H1 (cell line): ENCODE results near the gene STT3B. TPM values are rescaled to one million over a fixed set of nuclear protein-coding genes. Genes with fewer than 3 reads are reported as not detected.

Experiments used
- CTCF ChIA-PET: fragments of 300-600 bp; sonication (Branson Sonifier 250); formaldehyde crosslinking; loops from one replicate; lab custom pipeline; 2021; ENCODE audit not compliant: partially characterized antibody; lab: Charles Lee
- POLR2A ChIA-PET: fragments of 300-600 bp; sonication (Branson Sonifier 250); formaldehyde crosslinking; loops from one replicate; lab custom pipeline; 2021; ENCODE audit warnings: inconsistent platforms; ENCODE audit not compliant: partially characterized antibody; lab: Charles Lee
- DNase-seq, 2 experiments: peaks; one replicate each; pipeline versions ENCODE4 v3.0.0 to v3.0.0-alpha.2; 2010 to 2022; ENCODE audit warnings: low spot score in 2 of 2, low read depth in 1 of 2, mixed read lengths in 1 of 2
- FAIRE-seq: peaks from 2 replicates; lab custom pipeline; 2011; peaks lifted over from hg19 to GRCh38; lab: Jason Lieb, UNC
- H2AFZ ChIP-seq: 2 replicates; pipeline ENCODE4 v1.8.1; 2012; ENCODE audit warnings: low read length, inconsistent platforms
- H2AK5ac ChIP-seq: 2 replicates; pipeline ENCODE4 v1.6.1; 2013; ENCODE audit warnings: low read depth, low read length
- H2BK120ac ChIP-seq: replicated peaks from 2 replicates; pipeline ENCODE3; 2013; ENCODE audit warnings: low read depth, low read length, inconsistent platforms
- H2BK12ac ChIP-seq: 2 replicates; pipeline ENCODE4 v1.6.1; 2013; ENCODE audit warnings: low read depth, low read length
- H2BK15ac ChIP-seq: 2 replicates; pipeline ENCODE4 v1.6.1; 2013; ENCODE audit warnings: low read length
- H2BK20ac ChIP-seq: 2 replicates; pipeline ENCODE4 v1.6.1; 2013; ENCODE audit warnings: low read length
- H2BK5ac ChIP-seq: 2 replicates; pipeline ENCODE4 v1.6.1; 2013; ENCODE audit warnings: low read depth, low read length
- H3K14ac ChIP-seq: 2 replicates; pipeline ENCODE4 v1.6.1; 2013; ENCODE audit warnings: inconsistent platforms; ENCODE audit not compliant: insufficient read length
- H3K18ac ChIP-seq: 2 replicates; pipeline ENCODE4 v1.6.1; 2013; ENCODE audit warnings: low read length; ENCODE audit errors: extremely low read depth
- H3K23ac ChIP-seq: 2 replicates; pipeline ENCODE4 v1.6.1; 2013; ENCODE audit warnings: inconsistent platforms; ENCODE audit not compliant: insufficient read length
- H3K23me2 ChIP-seq: 2 replicates; pipeline ENCODE4 v1.6.1; 2013; ENCODE audit warnings: low read depth, low read length
- H3K27ac ChIP-seq: 2 replicates; pipeline ENCODE4 v1.6.1; 2011; ENCODE audit warnings: low read depth, low read length, inconsistent platforms
- H3K27me3 ChIP-seq, 4 experiments: replicated peaks in 1 of 4; 1 replicate in 1 of 4; 2 replicates in 3 of 4; pipeline versions ENCODE4 v1.6.1 to v1.8.1; 2011 to 2013; ENCODE audit warnings: low read length in 3 of 4, mild to moderate bottlenecking in 3 of 4, inconsistent platforms in 2 of 4, mixed read lengths in 2 of 4, moderate library complexity in 1 of 4; ENCODE audit not compliant: control insufficient read depth in 3 of 4, insufficient read depth in 3 of 4; ENCODE audit errors: extremely low read depth in 1 of 4
- H3K36me3 ChIP-seq, 4 experiments: 2 replicates each; pipeline versions ENCODE4 v1.6.1 to v1.8.1; 2011 to 2013; ENCODE audit warnings: mild to moderate bottlenecking in 4 of 4, low read length in 3 of 4, moderate library complexity in 2 of 4, control low read depth in 1 of 4, inconsistent platforms in 1 of 4; ENCODE audit not compliant: insufficient read depth in 4 of 4, control insufficient read depth in 2 of 4
- H3K4ac ChIP-seq: replicated peaks from 2 replicates; pipeline ENCODE3; 2013; ENCODE audit warnings: low read length, low read depth, mixed read lengths, inconsistent platforms; ENCODE audit not compliant: insufficient read length
- H3K4me1 ChIP-seq, 4 experiments: replicated peaks in 1 of 4; 1 replicate in 1 of 4; 2 replicates in 3 of 4; pipeline versions ENCODE4 v1.6.1 to v1.8.1; 2011 to 2013; ENCODE audit warnings: low read length in 3 of 4, inconsistent platforms in 2 of 4, mixed read lengths in 1 of 4; ENCODE audit not compliant: insufficient read depth in 4 of 4, control insufficient read depth in 3 of 4
- H3K4me2 ChIP-seq, 2 experiments: 2 replicates each; pipeline versions ENCODE4 v1.6.1 to v1.8.1; 2011 to 2013; ENCODE audit warnings: low read depth in 2 of 2, low read length in 2 of 2, control low read depth in 1 of 2, inconsistent platforms in 1 of 2, mild to moderate bottlenecking in 1 of 2; ENCODE audit not compliant: insufficient read depth in 1 of 2
- H3K4me3 ChIP-seq, 4 experiments: fragments of 200-600, 300-600 bp in 1 of 4; sonication (generic), shearing (Covaris generic), sonication (Bioruptor Twin) in 1 of 4; 2 replicates each; pipeline versions ENCODE4 v1.5.1 to v1.8.1; 2011 to 2016; ENCODE audit warnings: low read length in 4 of 4, low read depth in 3 of 4, control low read depth in 2 of 4, inconsistent platforms in 2 of 4, mild to moderate bottlenecking in 2 of 4, mixed read lengths in 1 of 4, moderate library complexity in 1 of 4; ENCODE audit not compliant: insufficient read depth in 2 of 4; ENCODE audit errors: extremely low read depth in 1 of 4
- H3K56ac ChIP-seq: replicated peaks from 2 replicates; pipeline ENCODE3; 2013; ENCODE audit warnings: low read depth, mild to moderate bottlenecking, mixed read lengths, low read length, inconsistent platforms; ENCODE audit not compliant: insufficient read length
- H3K79me1 ChIP-seq: 2 replicates; pipeline ENCODE4 v1.6.1; 2013; ENCODE audit warnings: low read depth, low read length, control low read depth
- H3K79me2 ChIP-seq, 2 experiments: 2 replicates each; pipeline versions ENCODE4 v1.6.1 to v1.8.1; 2012 to 2013; ENCODE audit warnings: low read length in 2 of 2, mild to moderate bottlenecking in 2 of 2, inconsistent platforms in 1 of 2; ENCODE audit not compliant: insufficient read depth in 2 of 2, control insufficient read depth in 1 of 2
- H3K9ac ChIP-seq, 4 experiments: replicated peaks in 1 of 4; 1 replicate in 1 of 4; 2 replicates in 3 of 4; pipeline versions ENCODE4 v1.6.1 to v1.8.1; 2011 to 2013; ENCODE audit warnings: low read depth in 3 of 4, low read length in 3 of 4, control low read depth in 2 of 4, mild to moderate bottlenecking in 2 of 4, moderate library complexity in 2 of 4, inconsistent platforms in 1 of 4; ENCODE audit errors: extremely low read depth in 1 of 4
- H3K9me3 ChIP-seq, 2 experiments: 2 replicates each; pipeline versions ENCODE4 v1.6.1 to v1.8.1; 2012 to 2013; ENCODE audit warnings: mild to moderate bottlenecking in 2 of 2, moderate library complexity in 2 of 2, control low read depth in 1 of 2, inconsistent platforms in 1 of 2, low read depth in 1 of 2, low read length in 1 of 2, mixed read lengths in 1 of 2; ENCODE audit not compliant: insufficient read depth in 2 of 2
- H4K20me1 ChIP-seq, 2 experiments: replicated peaks in 1 of 2; 2 replicates each; pipeline versions ENCODE3 to v1.8.1; 2011 to 2013; ENCODE audit warnings: inconsistent platforms in 2 of 2, low read length in 2 of 2, mild to moderate bottlenecking in 1 of 2; ENCODE audit not compliant: insufficient read depth in 2 of 2, control insufficient read depth in 1 of 2
- H4K5ac ChIP-seq: 2 replicates; pipeline ENCODE4 v1.6.1; 2013; ENCODE audit warnings: low read length, low read depth, mixed read lengths, inconsistent platforms; ENCODE audit not compliant: insufficient read length
- H4K8ac ChIP-seq: 2 replicates; pipeline ENCODE4 v1.8.0; 2013; ENCODE audit warnings: mild to moderate bottlenecking, moderate library complexity, low read length, inconsistent platforms; ENCODE audit not compliant: insufficient read depth; ENCODE audit errors: extremely low read depth
- H4K91ac ChIP-seq: replicated peaks from 2 replicates; pipeline ENCODE3; 2013; ENCODE audit warnings: low read length, mixed read lengths, inconsistent platforms; ENCODE audit not compliant: insufficient read length
- RNF2 ChIP-seq: fragments of 200-900, 300-1000 bp; sonication (generic); IDR thresholded peaks from 2 replicates; pipeline ENCODE4 v1.7.1; 2016; ENCODE audit warnings: borderline replicate concordance, low read depth, mild to moderate bottlenecking, antibody characterized with exemption, low read length; ENCODE audit not compliant: poor library complexity, severe bottlenecking; ENCODE audit errors: missing control alignments
- SRF ChIP-seq: IDR thresholded peaks from 2 replicates; pipeline ENCODE4 v1.6.1; 2011; ENCODE audit warnings: mild to moderate bottlenecking, low read depth, low read length, moderate library complexity
- WGBS, 2 experiments: shearing (Covaris generic) in 1 of 2; methylation state at CpG; one replicate each; pipeline versions ENCODE4 v1.1.6 to v1.1.7; 2013 to 2015; ENCODE audit warnings: low lambda C conversion rate in 2 of 2, mixed read lengths in 2 of 2, inconsistent platforms in 1 of 2, low coverage in 1 of 2, missing lambda C conversion rate in 1 of 2; ENCODE audit not compliant: insufficient replicate concordance in 2 of 2, insufficient coverage in 1 of 2, insufficient read length in 1 of 2; ENCODE audit errors: extremely low coverage in 1 of 2, missing lambda C conversion rate in 1 of 2; 5-methylcytosine and 5-hydroxymethylcytosine counted together
- polyA plus RNA-seq, 7 experiments: library from polyadenylated mRNA; depleted of rRNA in 3 of 7; stranded (reverse) in 5 of 7; unstranded in 2 of 7; fragments of >200 nt in 5 of 7; fragments of 200-250 nt in 2 of 7; gene quantifications; 1 replicate in 5 of 7; 2 replicates in 1 of 7; 4 replicates in 1 of 7; pipeline versions ENCODE4 v1.2.1 to v1.2.3, GENCODE V29; 2011 to 2013; ENCODE audit warnings: missing spikeins in 2 of 7, mixed read lengths in 2 of 7
- total RNA-seq: library from RNA; stranded (reverse); fragmentation: NEBNext Ultra II Directional; extraction: Animal tissue kit (Norgen Biotek cat#: 25700); gene quantifications from 2 replicates; pipeline ENCODE4 v1.2.1, GENCODE V29; 2021

STT3B gene
- total and polyA plus RNA-seq, 2 of the 8 experiments (the other 6 are each of a cell fraction or from before 2014, with no cell fraction given), result 43.5 to 134 TPM

- no peaks in the 10 kb centered on the region for H3K27me3 ChIP-seq
- H2BK15ac ChIP-seq, result no peak overlapping the region
- H3K4ac ChIP-seq, result no peak overlapping the region
- CTCF ChIA-PET, result interaction anchor here (0.8 to 1.7 kb wide), 4 partner anchors 8 to 339 kb away, joined by 3 to 5 read pairs (median 4); no protein-coding TSS in a partner anchor
- peaks cover 5% of the 10 kb centered on the region; the same call in 1 of the 2 replicates for H3K79me1 ChIP-seq
- no peak overlapping the region for H3K23ac ChIP-seq
- H2AFZ ChIP-seq, result no peak overlapping the region
- H2BK120ac ChIP-seq, result no peak overlapping the region
- no peak overlapping the region for H2BK12ac ChIP-seq
- H3K4me1 ChIP-seq, result peaks cover 0 to 6% (median 2%) of the 10 kb centered on the region in 4 experiments; a peak in 2 of 7 replicates
- H3K4me3 ChIP-seq, result no peak overlapping the region
- H2AK5ac ChIP-seq, result no peak overlapping the region
- H4K20me1 ChIP-seq, result peaks cover 0 to 2% of the 10 kb centered on the region in 2 experiments
- H3K79me2 ChIP-seq, result no peaks in the 10 kb centered on the region
- H3K4me2 ChIP-seq, result no peak overlapping the region
- H4K5ac ChIP-seq, result no peak overlapping the region
- H3K27ac ChIP-seq, result no peak overlapping the region; the same call in 1 of the 2 replicates
- TF ChIP-seq SRF (peak; percentile 37; the same call in 1 of the 2 replicates), RNF2 (no peak)
- H3K36me3 ChIP-seq, result peaks cover 0 to 11% (median 8%) of the 10 kb centered on the region in 4 experiments; a peak in 5 of 8 replicates
- DNase-seq, result peak in 1 of 2 experiments; percentile 44
- H4K91ac ChIP-seq, result no peak overlapping the region
- H3K56ac ChIP-seq, result no peak overlapping the region
- no peak overlapping the region for H2BK20ac ChIP-seq
- POLR2A ChIA-PET, result interaction anchor here (0.8 to 1.0 kb wide), 2 partner anchors 11 to 56 kb away, joined by 3 read pairs; no protein-coding TSS in a partner anchor
- H3K18ac ChIP-seq, result no peak overlapping the region
- 86% methylated on average over 10 of the region's 10 CpGs; no CpG with 5 or more reads in 1 of the 2 experiments for WGBS, 2 experiments
- no peaks in the 10 kb centered on the region for H3K23me2 ChIP-seq
- no peak overlapping the region for H3K9ac ChIP-seq
- H2BK5ac ChIP-seq, result no peak overlapping the region
- H3K9me3 ChIP-seq, result no peaks in the 10 kb centered on the region
- H4K8ac ChIP-seq, result no peak overlapping the region
- FAIRE-seq, result no peak
- H3K14ac ChIP-seq, result no peak overlapping the region
Observed at GRCh38 chr3:31680072-31680870, 147.5 kb downstream of the STT3B start.
